GM23338 (cell line): ENCODE data around the gene AMPD2. TPM values are rescaled to one million over a fixed set of nuclear protein-coding genes. Genes with fewer than 3 reads are reported as not detected.

ENCODE experiments used
- ATAC-seq: fragments of 200-7000 bp; cut with Tn5 transposase; 3 replicates; pipeline ENCODE4 v1.9.1; 2020
- DNase-seq: peaks from one replicate; pipeline ENCODE4 v3.0.0-alpha.2; 2015; ENCODE audit warnings: low spot score
- H2AFZ ChIP-seq: fragments of 200-600 bp; sonication (generic); 2 replicates; pipeline ENCODE4 v1.8.0; 2016; ENCODE audit warnings: antibody characterized with exemption, mild to moderate bottlenecking, moderate library complexity
- H3F3A ChIP-seq: fragments of 200-600 bp; sonication (generic); replicated peaks from 2 replicates; pipeline ENCODE4 v1.8.0; 2017; ENCODE audit warnings: antibody characterized with exemption, mixed run types, low read depth
- H3K27ac ChIP-seq: fragments of 200-600 bp; sonication (generic); 2 replicates; pipeline ENCODE4 v1.6.1; 2016; ENCODE audit warnings: low read depth
- H3K27me3 ChIP-seq: fragments of 200-600 bp; sonication (generic); 2 replicates; pipeline ENCODE4 v1.8.0; 2016; ENCODE audit warnings: mild to moderate bottlenecking, mixed run types, moderate library complexity; ENCODE audit not compliant: insufficient read depth
- H3K36me3 ChIP-seq: fragments of 200-600 bp; sonication (generic); 2 replicates; pipeline ENCODE4 v1.8.0; 2016; ENCODE audit warnings: mild to moderate bottlenecking; ENCODE audit not compliant: insufficient read depth
- H3K4me1 ChIP-seq: fragments of 200-600 bp; sonication (generic); 2 replicates; pipeline ENCODE4 v1.8.0; 2016; ENCODE audit warnings: mild to moderate bottlenecking, moderate library complexity; ENCODE audit not compliant: insufficient read depth
- H3K4me2 ChIP-seq: fragments of 200-600 bp; sonication (generic); 2 replicates; pipeline ENCODE4 v1.7.1; 2017; ENCODE audit warnings: mixed run types
- H3K4me3 ChIP-seq: fragments of 200-600 bp; sonication (generic); 2 replicates; pipeline ENCODE4 v1.6.1; 2016; ENCODE audit warnings: mixed run types
- H3K79me2 ChIP-seq: fragments of 200-600 bp; sonication (generic); replicated peaks from 2 replicates; pipeline ENCODE4 v1.8.0; 2017; ENCODE audit warnings: mild to moderate bottlenecking; ENCODE audit not compliant: insufficient read depth
- H3K9me2 ChIP-seq: fragments of 200-600 bp; sonication (generic); 2 replicates; pipeline ENCODE4 v1.8.0; 2017; ENCODE audit not compliant: insufficient read depth
- H4K20me1 ChIP-seq: fragments of 200-600 bp; sonication (generic); replicated peaks from 2 replicates; pipeline ENCODE4 v1.8.0; 2017; ENCODE audit warnings: mild to moderate bottlenecking; ENCODE audit not compliant: insufficient read depth
- H3K27ac Mint-ChIP-seq: 2 replicates; pipeline ENCODE4 v1.8.0; 2020; ENCODE audit warnings: inconsistent platforms, mild to moderate bottlenecking, moderate library complexity, mixed read lengths
- H3K27me3 Mint-ChIP-seq: 3 replicates; pipeline ENCODE4 v1.8.0; 2022; ENCODE audit warnings: low read depth, mild to moderate bottlenecking, moderate library complexity, mixed read lengths, inconsistent platforms; ENCODE audit not compliant: insufficient read depth, poor library complexity
- H3K36me3 Mint-ChIP-seq: 3 replicates; pipeline ENCODE4 v1.8.0; 2021; ENCODE audit warnings: low read depth, mild to moderate bottlenecking, inconsistent platforms, moderate library complexity, mixed read lengths
- H3K4me1 Mint-ChIP-seq: 3 replicates; pipeline ENCODE4 v1.8.0; 2020; ENCODE audit warnings: mild to moderate bottlenecking, inconsistent platforms, mixed read lengths
- H3K4me3 Mint-ChIP-seq: 3 replicates; pipeline ENCODE4 v1.8.0; 2021; ENCODE audit warnings: moderate library complexity, mild to moderate bottlenecking, inconsistent platforms, mixed read lengths
- H3K9me3 Mint-ChIP-seq: 3 replicates; pipeline ENCODE4 v1.8.0; 2020; ENCODE audit warnings: moderate library complexity, mild to moderate bottlenecking, inconsistent platforms, mixed read lengths
- CREB1 ChIP-seq: fragments of 250-450 bp; sonication (Bioruptor Pico); IDR thresholded peaks from 2 replicates; pipeline ENCODE4 v1.5.0; 2020; ENCODE audit warnings: low read depth, mild to moderate bottlenecking, moderate library complexity
- CTCF ChIP-seq, 2 experiments: fragments of 200-600 bp in 1 of 2; sonication (generic) in 1 of 2; conservative IDR thresholded peaks; 2 replicates each; pipeline versions ENCODE4 v1.5.1 to v1.6.1; 2016 to 2017; ENCODE audit warnings: antibody characterized with exemption in 2 of 2, low read depth in 2 of 2, mild to moderate bottlenecking in 2 of 2, moderate library complexity in 1 of 2
- ETS1 ChIP-seq: IDR thresholded peaks from 2 replicates; pipeline ENCODE4 v1.6.1; 2016; ENCODE audit warnings: antibody characterized with exemption
- EZH2 ChIP-seq: fragments of 200-600 bp; sonication (generic); IDR thresholded peaks from one replicate; pipeline ENCODE4 v1.8.0; 2017; ENCODE audit warnings: antibody characterized with exemption, mild to moderate bottlenecking, low read depth; ENCODE audit not compliant: unreplicated experiment
- EZH2phosphoT487 ChIP-seq: fragments of 200-600 bp; sonication (generic); IDR thresholded peaks from one replicate; pipeline ENCODE4 v1.8.1; 2018; ENCODE audit warnings: antibody characterized with exemption; ENCODE audit not compliant: unreplicated experiment
- JUNB ChIP-seq: IDR thresholded peaks from one replicate; pipeline ENCODE4 v1.6.1; 2016; ENCODE audit warnings: antibody characterized with exemption; ENCODE audit not compliant: unreplicated experiment
- NANOG ChIP-seq: IDR thresholded peaks from 2 replicates; pipeline ENCODE4 v1.6.1; 2016; ENCODE audit warnings: antibody characterized with exemption, borderline replicate concordance
- POLR2AphosphoS5 ChIP-seq: IDR thresholded peaks from 2 replicates; pipeline ENCODE4 v1.6.1; 2016; ENCODE audit warnings: antibody characterized with exemption, low read depth
- REST ChIP-seq: IDR thresholded peaks from one replicate; pipeline ENCODE4 v1.6.1; 2018; ENCODE audit warnings: antibody characterized with exemption; ENCODE audit not compliant: unreplicated experiment
- STAT1 ChIP-seq: IDR thresholded peaks from one replicate; pipeline ENCODE4 v1.6.1; 2016; ENCODE audit warnings: antibody characterized with exemption; ENCODE audit not compliant: unreplicated experiment
- ZNF114 ChIP-seq: fragments of 250-450 bp; sonication (Bioruptor Pico); IDR thresholded peaks from 2 replicates; pipeline ENCODE4 v1.5.0; 2020; ENCODE audit warnings: mild to moderate bottlenecking, moderate library complexity
- ZNF331 ChIP-seq: fragments of 250-450 bp; sonication (Bioruptor Pico); IDR thresholded peaks from 2 replicates; pipeline ENCODE4 v1.5.0; 2020; ENCODE audit warnings: low read depth, mild to moderate bottlenecking, moderate library complexity
- ZNF462 ChIP-seq: fragments of 250-450 bp; sonication (Bioruptor Pico); IDR thresholded peaks from 2 replicates; pipeline ENCODE4 v1.5.0; 2020; ENCODE audit warnings: mild to moderate bottlenecking, moderate library complexity
- polyA plus RNA-seq: library from polyadenylated mRNA; unstranded; fragments of >200 nt; fragmentation: Nextera tagmentation; extraction: Ambion mirVana; gene quantifications from 2 replicates; pipeline ENCODE4 v1.2.1, GENCODE V29; 2016
- total RNA-seq: library from RNA; depleted of rRNA; stranded (reverse); fragments of >200 nt; shearing (Covaris generic); gene quantifications from 2 replicates; pipeline ENCODE4 v1.2.3, GENCODE V29; 2014

AMPD2 gene
- total and polyA plus RNA-seq, 2 experiments from 2014 or later, result 24.5 to 62.1 TPM

- ATAC-seq (no peak; the same call in 2 of the 3 replicates), DNase-seq (no peak)
- no peaks in the 10 kb centered on the region for H3K9me2 ChIP-seq
- Mint-ChIP-seq H3K9me3 (no peaks in the 10 kb centered on the region), H3K36me3 (peaks cover 6% of the 10 kb centered on the region; the same call in 2 of the 3 replicates), H3K4me1 (peaks cover 2% of the 10 kb centered on the region; the same call in 2 of the 3 replicates), H3K4me3 (no peak overlapping the region), H3K27me3 (peaks cover 2% of the 10 kb centered on the region), H3K27ac (no peak overlapping the region)
- H3K27me3 ChIP-seq, result no peaks in the 10 kb centered on the region
- H3K4me3 ChIP-seq, result no peak overlapping the region
- no peak overlapping the region for H2AFZ ChIP-seq
- H4K20me1 ChIP-seq, result peaks cover 5% of the 10 kb centered on the region; the same call in 1 of the 2 replicates
- 0 out of 2 replicates have a peak overlapping the region, but pooled peaks have one; percentile 7 for H3K27ac ChIP-seq
- no peak overlapping the region for H3K4me2 ChIP-seq
- H3K4me1 ChIP-seq, result no peaks in the 10 kb centered on the region
- TF ChIP-seq JUNB (no peak), POLR2AphosphoS5 (no peak), ZNF114 (no peak), REST (no peak), ETS1 (no peak), CTCF (conservative IDR thresholded peaks at IDR 0.05; ENCODE audit: low read depth in 2 of 2) (no peak), ZNF462 (CRISPR knock-in tag) (no peak), ZNF331 (CRISPR knock-in tag) (no peak), EZH2 (no peak), CREB1 (CRISPR knock-in tag) (no peak), NANOG (no peak), EZH2phosphoT487 (no peak), STAT1 (no peak)
- H3K79me2 ChIP-seq, result no peaks in the 10 kb centered on the region
- no peaks in the 10 kb centered on the region for H3F3A ChIP-seq
- H3K36me3 ChIP-seq, result 0 out of 2 replicates have a peak, but pooled peaks cover 4% of the 10 kb centered on the region
Measured at GRCh38 chr1:109598156-109598555, 21.5 kb upstream of the AMPD2 start.
